Memory B cell (primary cell): ENCODE measurements around the gene CBFA2T2.

Source experiments
- ATAC-seq: fragments of 150-1000 bp; cut with Tn5 transposase; 2 replicates; pipeline ENCODE4 v1.10.0; 2021; ENCODE audit warnings: low read depth, mild to moderate bottlenecking, moderate library complexity
- DNase-seq, 2 donors: peaks; one replicate each; pipeline ENCODE4 v3.0.0; 2022; ENCODE audit warnings: low spot score in 2 of 2
- H3K27ac Mint-ChIP-seq: one replicate; pipeline ENCODE4 v1.8.0; 2022; ENCODE audit warnings: mild to moderate bottlenecking, moderate library complexity, mixed read lengths
- H3K27me3 Mint-ChIP-seq: one replicate; pipeline ENCODE4 v1.8.0; 2022; ENCODE audit warnings: mixed read lengths
- H3K36me3 Mint-ChIP-seq: one replicate; pipeline ENCODE4 v1.8.0; 2022; ENCODE audit warnings: mild to moderate bottlenecking, mixed read lengths
- H3K4me1 Mint-ChIP-seq: one replicate; pipeline ENCODE4 v1.8.0; 2022; ENCODE audit warnings: mixed read lengths
- H3K4me3 Mint-ChIP-seq: one replicate; pipeline ENCODE4 v1.8.0; 2022; ENCODE audit warnings: mild to moderate bottlenecking, moderate library complexity, mixed read lengths
- H3K9me3 Mint-ChIP-seq: one replicate; pipeline ENCODE4 v1.8.0; 2022; ENCODE audit warnings: mixed read lengths

Gene CBFA2T2

DNA sequence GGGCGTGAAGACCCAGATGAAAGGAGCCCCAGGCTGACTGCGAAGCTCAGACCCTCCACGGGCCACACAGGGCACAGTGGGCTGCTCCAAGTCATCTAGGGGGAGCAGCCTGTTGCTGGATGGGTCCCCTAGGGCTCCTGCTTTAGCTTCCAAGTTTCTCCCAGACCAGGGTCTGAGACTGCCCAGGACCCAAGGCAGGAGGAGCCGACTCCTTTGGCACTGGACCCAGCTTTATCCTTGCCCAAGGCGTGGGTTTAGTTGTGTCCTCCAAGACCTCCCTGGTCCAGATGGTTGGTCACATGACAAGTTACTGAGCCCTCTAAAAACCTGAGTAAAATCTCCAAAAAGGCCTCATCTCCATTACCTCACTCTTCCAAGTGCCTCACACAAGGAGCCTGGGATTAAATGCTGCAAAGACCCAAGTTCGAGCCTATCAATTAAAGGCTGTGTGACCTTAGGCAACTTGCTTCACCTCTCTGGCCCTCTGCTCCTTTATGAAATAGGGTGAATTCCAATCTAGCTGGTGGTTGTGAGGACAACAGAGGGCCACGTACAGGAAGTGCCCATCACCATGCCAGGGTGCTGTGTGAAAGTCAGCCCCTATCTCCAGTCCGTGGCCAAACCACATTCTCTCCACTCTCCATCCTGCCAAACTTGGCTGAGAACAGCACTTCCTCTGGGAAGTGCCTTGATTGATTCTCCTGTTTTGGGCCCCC is 181.8 kb downstream of the CBFA2T2 start:
- H3K36me3 Mint-ChIP-seq = peaks cover 2% of the 10 kb centered on the region
- H3K4me1 Mint-ChIP-seq = peaks cover 21% of the 10 kb centered on the region
- no peak overlapping the region for H3K27ac Mint-ChIP-seq

GRCh38 chr20:33672426-33673113 is 182.7 kb downstream of the CBFA2T2 start:
- ATAC-seq (no peak), DNase-seq (no peak)
- H3K9me3 Mint-ChIP-seq = no peaks in the 10 kb centered on the region
- no peaks in the 10 kb centered on the region for H3K27me3 Mint-ChIP-seq
- peaks cover 2% of the 10 kb centered on the region for H3K36me3 Mint-ChIP-seq
- H3K4me1 Mint-ChIP-seq = peaks cover 20% of the 10 kb centered on the region
- H3K27ac Mint-ChIP-seq = peak overlapping the region; percentile 75
- peak overlapping the region; percentile 97 for H3K4me3 Mint-ChIP-seq

More for the DNA sequence above, 181.8 kb downstream of the CBFA2T2 start:
- H3K9me3 Mint-ChIP-seq = no peaks in the 10 kb centered on the region
- ATAC-seq (no peak), DNase-seq (no peak)
- no peaks in the 10 kb centered on the region for H3K27me3 Mint-ChIP-seq
- H3K4me3 Mint-ChIP-seq = no peak overlapping the region

DNA sequence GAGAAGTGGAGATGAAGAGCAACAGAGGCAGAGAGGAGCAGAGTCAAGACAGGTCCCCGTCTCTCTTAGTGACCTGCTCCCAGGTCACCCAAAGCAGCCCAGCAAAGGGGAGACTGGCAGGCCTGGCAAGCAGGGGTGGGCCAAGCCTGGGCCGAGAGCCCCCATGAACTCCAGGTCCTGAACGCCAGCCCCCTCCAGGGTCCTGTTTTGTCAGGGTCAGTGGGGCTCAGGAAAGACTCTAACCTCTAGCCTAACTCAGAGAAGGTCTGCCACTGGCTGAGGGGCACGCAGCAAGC is 183.2 kb downstream of the CBFA2T2 start:
- H3K9me3 Mint-ChIP-seq = no peaks in the 10 kb centered on the region
- ATAC-seq = no peak
- H3K27ac Mint-ChIP-seq = peak overlapping the region; percentile 75

GRCh38 chr20:33673410-33674293 is 183.8 kb downstream of the CBFA2T2 start:
- H3K27me3 Mint-ChIP-seq = no peaks in the 10 kb centered on the region

More for the DNA sequence above, 183.2 kb downstream of the CBFA2T2 start:
- no peaks in the 10 kb centered on the region for H3K27me3 Mint-ChIP-seq
- peak overlapping the region; percentile 97 for H3K4me3 Mint-ChIP-seq
- peaks cover 2% of the 10 kb centered on the region for H3K36me3 Mint-ChIP-seq
- no peak for DNase-seq
- H3K4me1 Mint-ChIP-seq = peaks cover 20% of the 10 kb centered on the region

GRCh38 chr20:33674294-33675135 is 184.6 kb downstream of the CBFA2T2 start, which contains the start of gene NECAB3:
Gene NECAB3, minus strand, starts transcription at chr20:33674428. Its CDS starts 76 bp downstream, at chr20:33674352.
- peak; percentile 41 to 63 for DNase-seq
- Mint-ChIP-seq H3K4me1 (peaks cover 27% of the 10 kb centered on the region), H3K27me3 (no peaks in the 10 kb centered on the region), H3K36me3 (peaks cover 2% of the 10 kb centered on the region), H3K9me3 (no peaks in the 10 kb centered on the region), H3K27ac (peak within 1 kb of the TSS; percentile 79), H3K4me3 (peak within 1 kb of the TSS; percentile 97)
- peak; percentile 87 for ATAC-seq

More at GRCh38 chr20:33673410-33674293, 183.8 kb downstream of the CBFA2T2 start:
- Mint-ChIP-seq H3K4me3 (peak overlapping the region; percentile 97), H3K9me3 (no peaks in the 10 kb centered on the region), H3K36me3 (peaks cover 2% of the 10 kb centered on the region), H3K27ac (peak overlapping the region; percentile 79), H3K4me1 (peaks cover 20% of the 10 kb centered on the region)
- peak; percentile 42 for ATAC-seq
- no peak for DNase-seq

GRCh38 chr20:33675136-33675959 is 185.5 kb downstream of the CBFA2T2 start:
- Mint-ChIP-seq H3K9me3 (no peaks in the 10 kb centered on the region), H3K4me1 (peaks cover 25% of the 10 kb centered on the region), H3K27me3 (no peaks in the 10 kb centered on the region), H3K4me3 (peak overlapping the region; percentile 72), H3K27ac (no peak overlapping the region), H3K36me3 (peaks cover 2% of the 10 kb centered on the region)
- DNase-seq = no peak
- no peak for ATAC-seq

- Mint-ChIP-seq H3K36me3 (peaks cover 2% of the 10 kb centered on the region), H3K4me3 (no peak overlapping the region), H3K4me1 (peaks cover 28% of the 10 kb centered on the region), H3K27me3 (no peaks in the 10 kb centered on the region), H3K27ac (no peak overlapping the region), H3K9me3 (no peaks in the 10 kb centered on the region)
- DNase-seq (no peak), ATAC-seq (no peak)
Measured at GRCh38 chr20:33676121-33676520, 186.2 kb downstream of the CBFA2T2 start.

- peaks cover 32% of the 10 kb centered on the region for H3K4me1 Mint-ChIP-seq
- no peak overlapping the region for H3K27ac Mint-ChIP-seq
- ATAC-seq (no peak), DNase-seq (no peak)
- no peak overlapping the region for H3K4me3 Mint-ChIP-seq
- H3K9me3 Mint-ChIP-seq = no peaks in the 10 kb centered on the region
- peaks cover 2% of the 10 kb centered on the region for H3K36me3 Mint-ChIP-seq
- no peaks in the 10 kb centered on the region for H3K27me3 Mint-ChIP-seq
Measured at GRCh38 chr20:33676652-33677645, 187.1 kb downstream of the CBFA2T2 start.

- no peak for DNase-seq
- Mint-ChIP-seq H3K27me3 (no peaks in the 10 kb centered on the region), H3K4me3 (no peak overlapping the region), H3K4me1 (peaks cover 30% of the 10 kb centered on the region), H3K9me3 (no peaks in the 10 kb centered on the region), H3K36me3 (peaks cover 2% of the 10 kb centered on the region), H3K27ac (peak overlapping the region; percentile 14)
- no peak for ATAC-seq
Measured at GRCh38 chr20:33677991-33678702, 188.3 kb downstream of the CBFA2T2 start.

DNA sequence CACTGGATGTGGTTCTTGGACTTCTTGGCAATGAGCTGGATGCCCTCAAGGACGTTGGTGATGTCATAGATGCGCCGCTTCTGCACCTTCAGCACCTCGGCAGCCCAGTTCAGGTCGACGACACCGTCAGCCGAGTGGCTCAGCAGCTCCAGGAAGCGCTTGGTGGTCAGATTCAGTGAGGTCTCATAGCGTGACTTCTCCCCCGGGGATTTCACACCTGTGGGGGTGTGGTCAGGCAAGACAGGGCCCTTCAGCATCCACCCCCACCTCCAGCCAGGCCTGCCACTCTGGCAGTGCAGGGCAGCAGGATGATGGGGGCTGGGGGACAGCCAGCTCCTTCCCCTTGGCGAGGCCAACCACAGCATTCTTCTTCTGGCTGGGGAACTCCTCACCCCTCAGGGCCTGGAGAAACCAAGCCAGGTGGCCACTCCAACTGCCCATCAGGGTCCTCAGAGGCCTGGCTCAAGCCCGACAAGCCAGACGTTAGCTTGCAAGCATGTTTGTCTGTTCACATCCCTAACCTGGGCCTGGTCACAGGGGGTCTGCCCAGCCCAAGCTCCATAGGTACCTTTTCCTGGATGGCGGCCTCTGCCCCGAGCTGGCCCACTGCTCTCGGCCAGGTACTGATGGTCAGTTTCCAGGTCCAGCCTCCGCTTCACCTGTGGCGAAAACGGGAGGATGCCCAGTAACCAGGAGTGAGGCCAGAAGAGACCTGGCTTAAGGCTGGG is 190.0 kb downstream of the CBFA2T2 start:
- H3K4me3 Mint-ChIP-seq = peak overlapping the region; percentile 12
- H3K36me3 Mint-ChIP-seq = no peaks in the 10 kb centered on the region
- peaks cover 25% of the 10 kb centered on the region for H3K4me1 Mint-ChIP-seq
- DNase-seq (peak; percentile 61 to 73), ATAC-seq (peak; percentile 97)
- no peaks in the 10 kb centered on the region for H3K27me3 Mint-ChIP-seq
- no peaks in the 10 kb centered on the region for H3K9me3 Mint-ChIP-seq
- H3K27ac Mint-ChIP-seq = peak overlapping the region; percentile 14

DNA sequence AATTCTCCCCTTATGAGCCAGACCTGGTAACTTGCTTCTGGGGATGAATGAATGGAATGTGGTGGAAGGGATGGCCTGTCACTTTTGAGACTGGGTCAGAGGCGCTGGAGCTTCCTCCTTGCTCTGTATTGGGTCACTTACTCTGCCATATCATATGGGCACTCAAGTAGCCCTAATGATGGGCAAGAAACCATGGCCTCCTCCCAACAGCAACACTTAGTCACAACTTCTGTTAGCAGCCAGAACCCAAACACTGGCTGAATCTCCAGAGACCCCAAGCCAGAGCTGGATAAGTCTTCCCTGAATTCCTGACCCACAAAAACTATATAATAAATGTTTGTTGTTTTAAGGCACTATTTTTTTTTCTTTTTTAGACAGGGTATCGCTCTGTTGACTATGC is 190.8 kb downstream of the CBFA2T2 start:
- no peaks in the 10 kb centered on the region for H3K36me3 Mint-ChIP-seq
- H3K4me1 Mint-ChIP-seq = peaks cover 27% of the 10 kb centered on the region
- ATAC-seq (no peak), DNase-seq (no peak)
- no peak overlapping the region for H3K4me3 Mint-ChIP-seq
- H3K9me3 Mint-ChIP-seq = no peaks in the 10 kb centered on the region
- H3K27ac Mint-ChIP-seq = no peak overlapping the region
- no peaks in the 10 kb centered on the region for H3K27me3 Mint-ChIP-seq
